DOHH2 (cell line): Measurements from ENCODE around the gene MR1.

Experiments used
- CTCF ChIP-seq: fragments of 200-600 bp; sonication (generic); IDR thresholded peaks from one replicate; pipeline ENCODE4 v1.5.1; 2014; ENCODE audit warnings: antibody characterized with exemption, mild to moderate bottlenecking, low read depth, low read length; ENCODE audit not compliant: poor library complexity, severe bottlenecking
- EZH2phosphoT487 ChIP-seq: fragments of 200-600 bp; sonication (generic); IDR thresholded peaks from 2 replicates; pipeline ENCODE4 v1.6.1; 2017; ENCODE audit warnings: borderline replicate concordance, mild to moderate bottlenecking, antibody characterized with exemption, low read length, moderate library complexity, mixed read lengths

DNA sequence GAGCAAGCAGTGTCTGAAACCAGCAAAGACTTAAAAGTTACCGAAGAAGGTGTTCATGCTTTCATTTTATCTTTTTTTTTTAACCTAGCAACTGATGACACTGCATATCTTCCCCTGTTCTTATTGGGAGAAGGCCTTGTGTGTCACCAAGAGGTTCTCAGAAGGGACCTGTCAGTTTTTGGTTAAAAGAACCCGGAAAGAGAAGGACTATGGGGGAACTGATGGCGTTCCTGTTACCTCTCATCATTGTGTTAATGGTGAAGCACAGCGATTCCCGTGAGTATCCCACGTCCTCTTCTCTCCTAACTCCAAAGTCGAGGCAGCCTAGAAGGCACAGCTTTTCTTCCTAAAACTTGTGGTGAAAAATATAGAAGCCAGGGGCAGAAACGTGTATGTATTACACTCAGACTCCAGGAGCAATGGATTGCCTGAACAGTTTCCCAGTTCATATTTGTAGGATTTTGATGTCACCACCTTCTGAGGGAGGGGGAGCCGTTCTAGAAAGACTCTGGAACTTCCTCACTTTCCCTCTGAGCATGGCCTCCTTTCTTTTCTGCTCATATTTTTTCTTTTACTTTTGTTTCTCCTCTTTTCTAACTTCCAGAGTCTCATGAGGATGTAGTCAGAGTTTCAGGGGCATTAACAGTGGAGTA is at the start of gene MR1:
- TF ChIP-seq CTCF (no peak), EZH2phosphoT487 (no peak)
